ENCODE measurements around the gene WDR70. TPM values are rescaled to one million over a fixed set of nuclear protein-coding genes. Genes with fewer than 3 reads are reported as not detected.
"Not testable (repeated sequence)": the region's sequence is repeated elsewhere in the genome, so short reads cannot be mapped to it uniquely, and the experiment has no call there.

WDR70 gene
- total RNA-seq, 1 donor from 2014 or later: 17.8 TPM

DNA sequence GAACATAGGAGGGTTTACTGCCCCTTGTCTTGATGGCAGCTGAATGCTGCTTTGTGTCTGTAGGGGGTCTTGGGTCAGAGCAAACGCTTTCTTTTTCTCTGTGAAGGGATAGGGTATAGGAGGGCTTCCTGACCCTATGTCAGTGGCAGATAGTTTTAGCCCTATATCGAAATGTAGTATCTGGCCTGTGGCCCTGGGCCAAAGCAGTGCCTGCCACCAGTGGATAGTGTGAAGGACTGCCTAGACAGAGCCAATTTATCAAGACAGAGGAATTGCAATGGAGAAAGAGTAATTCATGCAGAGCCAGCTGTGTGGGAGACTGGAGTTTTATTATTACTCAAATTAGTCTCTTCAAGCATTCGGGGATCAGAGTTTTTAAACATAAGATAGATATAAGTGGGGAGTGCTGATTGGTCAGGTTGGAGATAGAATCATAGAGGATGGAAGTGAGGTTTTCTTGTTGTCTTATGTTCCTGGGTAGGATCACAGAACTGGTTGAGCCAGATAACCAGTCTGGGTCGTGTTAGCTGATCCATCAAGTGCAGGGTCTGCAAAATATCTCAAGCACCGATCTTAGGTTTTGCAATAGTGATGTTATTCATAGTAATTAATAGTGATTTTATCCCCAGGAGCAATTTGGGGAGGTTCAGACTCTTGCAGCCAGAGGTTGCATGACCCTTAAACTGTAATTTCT is 282.3 kb downstream of the WDR70 start:
- no peak for DNase-seq
- no peak for ATAC-seq (ENCODE audit: poor library complexity)
- intact Hi-C loops (cut with DNase I): no loop called here

DNA sequence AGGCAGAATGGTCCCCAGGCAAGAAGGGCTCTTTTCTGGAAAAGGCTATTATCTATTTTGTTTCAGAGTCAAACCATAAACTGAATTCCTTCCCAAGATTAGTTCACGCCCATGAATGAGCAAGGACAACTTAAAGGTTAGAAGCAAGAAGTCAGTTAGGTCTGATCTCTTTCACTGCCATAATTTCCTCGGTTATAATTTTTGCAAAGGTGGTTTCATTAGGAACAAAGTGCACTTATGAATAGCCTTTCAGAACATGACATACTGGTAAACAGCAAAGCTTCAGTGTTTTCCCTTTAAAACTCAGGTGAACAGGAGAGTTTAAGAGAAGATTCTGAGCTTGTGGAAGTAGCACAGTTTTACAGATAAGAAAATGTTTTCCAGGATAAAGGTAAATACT is 282.8 kb downstream of the WDR70 start:
- no peak for DNase-seq

DNA sequence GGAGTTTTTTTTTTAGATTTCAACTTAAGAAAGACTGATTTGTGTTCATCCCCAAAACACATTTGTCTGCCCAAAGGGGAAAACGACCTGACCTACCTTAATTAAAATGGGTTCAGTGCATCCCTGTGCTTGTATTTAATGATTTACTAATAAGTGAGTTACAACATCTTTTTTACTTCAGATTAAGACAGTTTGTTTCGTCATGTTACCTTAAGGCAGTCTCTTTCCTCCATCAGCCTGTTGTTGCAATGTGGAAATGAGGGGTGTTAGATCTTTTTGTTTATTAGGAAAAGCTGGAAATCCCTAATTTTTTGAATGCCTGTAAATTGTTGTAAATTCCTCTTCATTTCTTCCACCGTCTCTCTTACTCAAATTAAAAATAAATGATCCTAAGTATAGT is 283.2 kb downstream of the WDR70 start:
- intact Hi-C loops (cut with DNase I): no loop called here
- DNase-seq (no peak), ATAC-seq (ENCODE audit: poor library complexity) (no peak)

More for the DNA sequence above, 282.8 kb downstream of the WDR70 start:
- ATAC-seq (ENCODE audit: poor library complexity): no peak
- intact Hi-C loops (cut with DNase I): no loop called here

DNA sequence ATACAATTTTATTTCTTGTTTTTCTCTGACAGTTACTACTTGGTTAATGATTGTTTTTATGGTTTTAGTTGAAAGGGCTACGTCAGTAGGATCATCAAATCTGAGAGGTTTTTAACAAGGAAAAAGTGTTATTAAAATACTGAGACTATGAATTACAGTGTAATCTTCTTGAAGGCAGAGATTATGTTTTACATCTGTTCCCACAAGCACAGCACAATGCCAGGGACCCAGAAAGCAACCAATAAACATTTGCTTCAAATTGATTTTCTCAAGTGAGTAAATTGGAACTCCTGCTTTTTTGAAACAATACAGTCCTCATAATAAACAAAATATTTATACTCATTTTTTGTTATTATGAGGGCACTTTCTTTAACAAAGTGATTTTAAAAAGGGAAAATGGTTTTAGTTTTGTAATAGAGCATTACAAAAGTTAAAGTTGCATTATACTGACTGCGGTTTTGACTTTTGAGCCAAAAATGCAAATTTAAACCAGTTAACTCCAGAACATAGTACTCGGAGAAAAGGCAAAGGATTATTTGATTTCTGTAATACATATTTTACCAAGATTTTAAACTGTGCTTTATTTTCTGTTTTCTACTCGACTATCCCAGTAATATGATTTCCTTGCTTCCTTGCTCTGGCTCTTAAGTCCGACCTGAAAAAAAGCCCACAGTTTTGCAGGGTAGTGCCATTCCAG is 283.8 kb downstream of the WDR70 start:
- no peak for ATAC-seq (ENCODE audit: poor library complexity)
- DNase-seq: no peak
- intact Hi-C loops (cut with DNase I): no loop called here

DNA sequence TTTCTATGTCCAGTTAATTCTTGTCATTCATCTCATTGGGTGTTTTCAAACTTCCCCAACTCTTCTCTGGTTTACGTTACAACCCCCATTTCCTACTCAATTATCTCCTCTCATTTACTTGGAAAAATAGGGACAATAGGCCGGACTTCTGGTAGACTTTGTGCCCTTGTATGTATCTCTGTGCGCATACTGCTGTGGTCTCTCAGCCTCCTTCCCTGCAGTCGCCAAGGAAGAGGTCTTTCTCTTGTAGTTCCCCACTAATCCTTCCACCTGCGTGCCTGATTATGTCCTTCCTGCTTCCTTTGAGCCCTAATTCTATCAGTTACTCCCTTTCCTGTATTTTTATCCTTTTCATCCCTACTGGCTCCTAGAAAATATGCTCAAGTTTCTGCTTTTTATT is 284.4 kb downstream of the WDR70 start:
- ATAC-seq (ENCODE audit: poor library complexity): no peak
- intact Hi-C loops (cut with DNase I): no loop called here

DNA sequence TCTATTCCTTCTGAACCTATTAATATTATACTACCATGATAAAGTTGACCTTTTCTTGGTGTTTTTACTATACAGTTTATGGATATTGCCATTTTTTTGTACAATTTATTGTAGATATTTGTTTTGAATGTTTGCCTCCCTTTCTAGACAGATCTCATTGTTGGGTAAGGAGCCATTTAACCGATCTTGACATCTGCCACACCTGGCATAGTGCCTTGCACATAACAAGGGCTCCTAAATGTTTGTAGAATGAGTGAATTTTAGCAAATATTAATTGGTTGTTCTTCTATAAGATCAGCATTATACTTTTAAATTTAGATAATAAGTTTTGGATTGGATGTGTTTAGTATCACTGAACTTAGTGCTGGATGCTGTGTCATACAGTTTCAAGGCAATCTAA is 285.4 kb downstream of the WDR70 start:
- DNase-seq: no peak
- no peak for ATAC-seq (ENCODE audit: poor library complexity)
- intact Hi-C loops (cut with DNase I): no loop called here

More for the DNA sequence above, 284.4 kb downstream of the WDR70 start:
- DNase-seq: no peak

DNA sequence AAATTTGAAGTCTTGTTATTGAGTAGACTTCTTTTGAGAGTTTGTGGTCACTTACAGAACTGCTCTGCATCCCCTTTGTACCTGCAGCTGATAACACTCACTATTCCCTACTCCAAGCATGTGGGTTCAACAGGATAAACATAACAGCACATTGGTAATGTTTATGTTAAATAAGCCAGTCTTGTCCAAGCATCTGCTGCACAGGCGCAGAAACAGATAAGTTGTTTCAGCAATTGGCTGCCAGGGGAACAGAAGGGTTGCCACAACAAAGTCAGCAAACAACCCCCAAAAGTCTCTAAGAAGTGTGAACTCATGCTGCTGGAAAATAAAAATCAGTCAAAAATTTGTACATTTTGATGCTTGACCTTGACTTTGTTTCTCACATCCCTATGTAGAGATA is 286.2 kb downstream of the WDR70 start:
- ATAC-seq (ENCODE audit: poor library complexity): peak; percentile 20

DNA sequence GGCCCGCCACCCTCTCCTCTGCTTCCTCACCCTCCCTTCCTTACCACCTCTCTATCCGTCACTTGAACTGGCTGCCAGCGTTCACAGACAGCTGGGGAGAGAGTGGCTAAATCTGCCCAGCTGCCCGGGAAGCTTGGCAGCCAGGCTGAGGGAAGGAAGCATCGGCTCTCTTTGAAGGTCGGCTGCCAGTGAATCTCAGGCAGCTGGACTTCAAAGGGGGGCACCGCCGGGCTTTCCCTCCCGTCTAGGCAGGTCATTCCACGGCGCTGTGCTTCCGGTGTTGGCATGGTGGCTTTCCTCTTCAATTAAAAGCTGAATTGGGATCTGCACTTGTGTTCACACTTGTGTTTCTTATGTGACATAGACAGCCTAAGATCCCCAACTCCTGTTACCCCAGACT is 286.8 kb downstream of the WDR70 start:
- intact Hi-C loops (cut with DNase I): no loop called here
- DNase-seq: peak; percentile 71
- peak; percentile 96 for ATAC-seq (ENCODE audit: poor library complexity)

More for the DNA sequence above, 286.2 kb downstream of the WDR70 start:
- no peak for DNase-seq
- intact Hi-C loops (cut with DNase I): no loop called here

DNA sequence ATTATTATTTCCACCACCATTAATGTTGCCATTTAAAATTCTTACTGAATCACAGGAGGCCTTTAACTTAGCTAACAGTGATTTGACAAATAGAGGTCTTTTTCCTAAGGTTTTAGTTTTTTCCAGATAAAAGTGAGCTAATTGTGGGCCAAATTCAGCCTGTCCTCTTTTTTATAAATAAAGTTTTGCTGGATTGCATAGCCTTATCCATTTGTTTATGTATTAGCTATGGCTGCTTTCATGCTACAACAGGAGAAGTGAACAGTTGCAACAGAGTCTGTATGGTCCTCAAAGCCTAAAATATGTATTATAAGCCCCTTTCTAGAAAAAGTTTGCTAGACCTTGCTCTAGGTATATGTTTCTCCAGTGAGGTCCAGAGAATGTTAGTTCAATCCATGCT is 288.3 kb downstream of the WDR70 start:
- ATAC-seq (ENCODE audit: poor library complexity): no peak
- DNase-seq: no peak
- intact Hi-C loops (cut with DNase I): no loop called here

DNA sequence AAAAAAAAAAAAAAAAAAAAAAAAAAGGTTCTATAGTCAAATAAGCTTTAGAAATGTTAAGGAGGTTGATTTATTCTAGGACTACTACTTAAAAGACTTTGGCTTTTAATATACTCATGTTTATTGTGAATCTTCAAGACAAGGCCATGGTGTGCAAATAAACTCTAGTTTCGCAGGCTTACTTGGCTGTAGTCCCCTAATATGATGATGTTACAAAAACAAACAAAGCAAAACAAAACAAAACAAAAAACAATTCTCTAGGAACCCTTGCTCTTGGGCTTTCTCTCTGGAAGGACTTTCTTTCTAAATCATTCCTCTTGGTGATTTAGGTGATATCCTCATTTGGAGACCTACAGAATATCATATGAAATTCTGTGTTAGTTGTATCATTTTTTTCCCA is 288.7 kb downstream of the WDR70 start:
- intact Hi-C loops (cut with DNase I): no loop called here
- DNase-seq (no peak), ATAC-seq (ENCODE audit: poor library complexity) (no peak)

DNA sequence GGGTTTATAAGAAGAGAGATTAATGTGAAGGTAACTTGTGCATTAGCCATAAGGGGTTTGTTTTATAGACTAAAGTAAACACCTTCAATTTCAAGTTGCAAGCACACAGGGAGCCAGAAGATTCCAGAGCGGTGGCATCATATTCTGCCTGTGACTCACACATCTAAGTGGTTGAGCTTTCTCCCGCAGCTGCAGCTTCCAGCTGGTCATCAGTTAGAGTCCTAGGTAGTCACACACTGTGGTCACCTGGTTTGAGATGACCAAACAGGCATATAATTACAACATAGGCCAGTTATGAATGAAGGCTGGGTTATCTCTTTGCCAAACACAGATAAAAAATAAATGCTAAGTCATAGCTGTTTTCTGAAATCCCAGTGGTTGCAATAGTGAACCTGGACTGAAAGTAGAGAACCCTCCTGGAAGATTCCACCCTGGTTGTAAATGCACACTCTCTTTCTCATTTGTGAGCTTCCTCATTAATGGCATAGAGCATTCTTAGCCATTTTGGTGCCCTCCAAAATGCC is 289.5 kb downstream of the WDR70 start:
- intact Hi-C loops (cut with DNase I): no loop called here
- DNase-seq (no peak), ATAC-seq (ENCODE audit: poor library complexity) (peak; percentile 75)

DNA sequence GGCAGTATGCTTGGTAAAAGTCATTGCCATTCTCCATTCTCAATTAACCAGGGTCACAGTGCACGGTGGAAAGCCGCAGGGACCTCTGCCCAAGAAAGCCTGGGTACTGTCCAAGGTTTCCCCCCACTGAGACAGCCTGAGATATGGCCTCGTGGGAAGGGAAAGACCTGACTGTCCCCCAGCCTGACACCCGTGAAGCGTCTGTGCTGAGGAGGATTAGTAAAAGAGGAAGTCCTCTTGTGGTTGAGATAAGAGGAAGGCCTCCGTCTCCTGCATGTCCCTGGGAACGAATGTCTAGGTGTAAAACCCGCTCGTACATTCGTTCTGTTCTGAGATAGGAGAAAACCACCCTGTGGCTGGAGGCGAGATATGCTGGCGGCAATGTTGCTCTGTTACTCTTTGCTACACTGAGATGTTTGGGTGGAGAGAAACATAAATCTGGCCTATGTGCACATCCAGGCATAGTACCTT is 293.0 kb downstream of the WDR70 start:
- intact Hi-C loops (cut with DNase I); ATAC-seq (ENCODE audit: poor library complexity); DNase-seq: not testable (repeated sequence)

DNA sequence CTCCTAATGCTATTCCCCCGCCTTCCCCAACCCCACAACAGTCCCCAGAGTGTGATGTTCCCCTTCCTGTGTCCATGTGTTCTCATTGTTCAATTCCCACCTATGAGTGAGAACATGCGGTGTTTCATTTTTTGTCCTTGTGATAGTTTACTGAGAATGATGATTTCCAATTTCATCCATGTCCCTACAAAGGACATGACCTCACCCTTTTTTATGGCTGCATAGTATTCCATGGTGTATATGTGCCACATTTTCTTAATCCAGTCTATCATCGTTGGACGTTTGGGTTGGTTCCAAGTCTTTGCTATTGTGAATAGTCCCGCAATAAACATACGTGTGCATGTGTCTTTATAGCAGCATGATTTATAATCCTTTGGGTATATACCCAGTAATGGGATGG is 295.2 kb downstream of the WDR70 start:
- ATAC-seq (ENCODE audit: poor library complexity); intact Hi-C loops (cut with DNase I): not testable (repeated sequence)

DNA sequence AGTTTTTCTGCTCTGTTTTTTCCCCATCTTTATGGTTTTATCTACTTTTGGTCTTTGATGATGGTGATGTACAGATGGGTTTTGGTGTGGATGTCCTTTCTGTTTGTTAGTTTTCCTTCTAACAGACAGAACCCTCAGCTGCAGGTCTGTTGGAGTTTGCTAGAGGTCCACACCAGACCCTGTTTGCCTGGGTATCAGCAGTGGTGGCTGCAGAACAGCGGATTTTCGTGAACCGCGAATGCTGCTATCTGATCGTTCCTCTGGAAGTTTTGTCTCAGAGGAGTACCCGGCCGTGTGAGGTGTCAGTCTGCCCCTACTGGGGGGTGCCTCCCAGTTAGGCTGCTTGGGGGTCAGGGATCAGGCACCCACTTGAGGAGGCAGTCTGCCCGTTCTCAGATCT is 300.2 kb downstream of the WDR70 start:
- intact Hi-C loops (cut with DNase I); DNase-seq; ATAC-seq (ENCODE audit: poor library complexity): not testable (repeated sequence)

More for the DNA sequence above, 295.2 kb downstream of the WDR70 start:
- DNase-seq: not testable (repeated sequence)

DNA sequence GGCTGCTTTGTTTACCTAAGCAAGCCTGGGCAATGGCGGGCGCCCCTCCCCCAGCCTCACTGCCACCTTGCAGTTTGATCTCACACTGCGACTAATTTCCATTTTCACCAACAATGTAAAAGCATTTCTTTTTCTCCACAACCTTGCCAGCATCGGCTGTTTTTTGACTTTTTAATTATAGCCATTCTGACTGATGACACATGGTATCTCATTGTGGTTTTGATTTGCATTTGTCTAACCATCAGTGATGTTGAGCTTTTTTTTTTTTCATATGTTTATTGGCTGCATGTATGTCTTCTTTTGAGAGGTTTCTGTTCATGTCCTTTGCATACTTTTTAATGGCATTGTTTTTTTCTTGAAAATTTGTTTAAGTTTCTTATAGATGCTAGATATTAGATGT is 300.8 kb downstream of the WDR70 start:
- intact Hi-C loops (cut with DNase I); DNase-seq; ATAC-seq (ENCODE audit: poor library complexity): not testable (repeated sequence)

DNA sequence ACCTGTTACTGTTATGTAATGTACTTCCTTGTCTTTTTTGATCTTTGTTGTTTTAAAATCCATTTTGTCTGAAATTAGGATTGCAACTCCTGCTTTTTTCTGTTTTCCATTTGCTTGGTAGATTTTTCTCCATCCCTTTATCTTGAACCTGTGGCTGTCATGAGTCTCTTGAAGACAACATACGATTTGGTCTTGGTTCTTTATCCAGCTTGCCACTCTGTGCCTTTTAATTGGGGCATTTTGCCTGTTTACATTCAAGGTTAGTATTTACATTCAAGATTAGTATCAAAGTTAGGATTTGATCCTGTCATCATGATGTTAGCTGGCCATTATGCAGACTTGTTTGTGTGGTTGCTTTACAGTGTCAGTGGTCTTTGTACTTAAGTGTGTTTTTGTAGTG is 304.0 kb downstream of the WDR70 start:
- ATAC-seq (ENCODE audit: poor library complexity) (no peak), DNase-seq (no peak)
- intact Hi-C loops (cut with DNase I): no loop called here

DNA sequence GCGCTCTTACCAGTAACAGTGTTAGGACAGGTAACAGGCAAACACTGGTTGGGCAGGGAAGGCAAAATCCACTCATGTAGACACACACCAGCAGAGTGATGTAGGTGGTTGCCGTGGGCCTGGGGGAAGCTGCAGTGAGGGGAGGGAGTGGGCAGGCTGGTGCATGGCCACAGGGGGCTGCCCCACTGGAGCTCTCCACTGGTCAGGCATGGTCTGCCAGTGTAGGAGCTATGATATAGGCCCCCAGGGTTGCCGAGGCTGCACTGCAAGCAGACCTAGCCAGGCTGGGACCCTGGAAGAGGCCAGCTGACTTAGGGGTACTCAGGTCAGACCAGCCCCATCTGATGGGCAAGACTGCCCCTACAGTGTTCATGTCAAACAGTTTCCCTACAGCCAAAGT is 306.1 kb downstream of the WDR70 start:
- ATAC-seq (ENCODE audit: poor library complexity): no peak
- intact Hi-C loops (cut with DNase I): no loop called here
- no peak for DNase-seq

DNA sequence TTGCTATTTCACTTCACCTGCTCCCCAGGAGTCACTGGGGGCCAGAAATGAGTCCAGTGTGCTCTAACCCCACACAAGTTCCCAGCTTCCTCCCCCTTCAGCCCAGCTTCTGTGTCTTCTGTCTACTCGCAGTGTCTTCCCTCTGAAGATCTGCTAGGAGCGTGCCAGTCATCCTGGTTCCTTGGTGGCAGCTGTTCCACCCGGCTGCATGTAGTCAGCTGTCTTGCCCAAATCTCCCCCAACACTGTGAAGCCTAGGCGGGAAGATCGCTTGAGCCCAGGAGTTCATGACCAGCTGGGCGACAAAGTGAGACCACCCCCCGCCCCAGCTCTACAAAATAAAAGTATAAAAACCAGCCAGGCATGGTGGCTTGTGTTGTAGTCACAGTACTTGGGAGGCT is 306.7 kb downstream of the WDR70 start:
- DNase-seq (no peak), ATAC-seq (ENCODE audit: poor library complexity) (no peak)
- intact Hi-C loops (cut with DNase I): no loop called here

DNA sequence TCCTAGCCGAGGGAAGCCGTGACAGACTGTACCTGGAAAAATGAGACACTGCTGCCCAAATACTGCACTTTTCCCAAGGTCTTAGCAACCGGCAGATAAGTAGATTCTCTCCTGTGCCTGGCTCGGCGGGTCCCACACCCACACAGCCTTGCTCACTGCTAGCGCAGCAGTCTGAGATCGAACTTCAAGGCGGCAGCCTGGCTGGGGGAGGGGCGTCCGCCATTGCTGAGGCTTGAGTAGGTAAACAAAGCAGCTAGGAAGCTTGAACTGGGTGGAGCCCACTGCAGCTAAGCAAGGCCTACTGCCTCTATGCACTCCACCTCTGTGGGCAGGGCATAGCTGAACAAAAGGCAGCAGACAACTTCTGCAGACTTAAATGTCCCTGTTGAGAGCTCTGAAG is 309.8 kb downstream of the WDR70 start:
- DNase-seq; ATAC-seq (ENCODE audit: poor library complexity); intact Hi-C loops (cut with DNase I): not testable (repeated sequence)

DNA sequence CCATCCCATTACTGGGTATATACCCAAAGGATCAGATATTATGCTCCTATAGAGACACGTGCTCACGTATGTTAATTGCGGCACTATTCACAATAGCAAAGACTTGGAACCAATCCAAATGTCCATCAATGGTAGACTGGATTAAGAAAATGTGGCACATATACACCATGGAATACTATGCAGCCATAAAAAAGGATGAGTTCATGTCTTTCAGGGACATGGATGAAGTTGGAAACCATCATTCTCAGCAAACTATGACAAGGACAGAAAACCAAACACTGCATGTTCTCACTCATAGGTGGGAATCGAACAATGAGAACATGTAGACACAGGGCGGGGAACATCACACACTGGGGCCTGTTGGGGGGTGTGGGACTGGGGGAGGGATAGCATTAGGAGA is 315.2 kb downstream of the WDR70 start:
- DNase-seq; ATAC-seq (ENCODE audit: poor library complexity); intact Hi-C loops (cut with DNase I): not testable (repeated sequence)
